Esophagus muscularis mucosa (tissue), 4 donors: ENCODE data around the gene ICE1. TPM values are rescaled to one million over a fixed set of nuclear protein-coding genes. Genes with fewer than 3 reads are reported as not detected.
"Not testable (repeated sequence)": the region's sequence is repeated elsewhere in the genome, so short reads cannot be mapped to it uniquely, and the experiment has no call there.

Experiments
- DNase-seq: peaks from one replicate; pipeline ENCODE4 v3.0.0-alpha.2; 2017; ENCODE audit errors: extremely low spot score
- H3K27ac ChIP-seq, 4 donors: fragments of 200-600 bp; sonication (generic); replicated peaks in 1 of 4; 1 replicate in 3 of 4; 2 replicates in 1 of 4; pipeline ENCODE4 v1.5.1; 2016 to 2019; ENCODE audit warnings: mild to moderate bottlenecking in 1 of 4
- H3K27me3 ChIP-seq, 4 donors: fragments of 200-600 bp; sonication (generic); one replicate each; pipeline versions ENCODE4 v1.5.1 to v1.6.0; 2016 to 2019
- H3K36me3 ChIP-seq, 4 donors: fragments of 200-600 bp; sonication (generic); one replicate each; pipeline ENCODE4 v1.5.1; 2016 to 2019
- H3K4me1 ChIP-seq, 4 donors: fragments of 200-600 bp; sonication (generic); one replicate each; pipeline ENCODE4 v1.5.1; 2016 to 2019
- H3K4me3 ChIP-seq, 4 donors: fragments of 200-600 bp; sonication (generic); 1 replicate in 2 of 4; 2 replicates in 2 of 4; pipeline ENCODE4 v1.5.1; 2016 to 2019; ENCODE audit warnings: mild to moderate bottlenecking in 4 of 4, moderate library complexity in 1 of 4
- H3K9me3 ChIP-seq, 4 donors: fragments of 200-600 bp; sonication (generic); 1 replicate in 3 of 4; 2 replicates in 1 of 4; pipeline ENCODE4 v1.5.1; 2016 to 2019
- CTCF ChIP-seq, 3 experiments: fragments of 200-600 bp in 2 of 3; fragments of 450-650 bp in 1 of 3; sonication (generic) in 2 of 3; IDR thresholded peaks; one replicate each; pipeline ENCODE4 v1.5.1; 2017 to 2019; ENCODE audit warnings: antibody characterized with exemption in 3 of 3, mild to moderate bottlenecking in 2 of 3, moderate library complexity in 1 of 3
- EP300 ChIP-seq: sonication (generic); formaldehyde crosslinking; IDR thresholded peaks from one replicate; pipeline ENCODE4 v1.6.1; 2017; ENCODE audit warnings: antibody characterized with exemption
- POLR2A ChIP-seq: fragments of 450-650 bp; IDR thresholded peaks from one replicate; pipeline ENCODE4 v1.6.1; 2017; ENCODE audit warnings: antibody characterized with exemption, moderate library complexity, mild to moderate bottlenecking, low read depth
- POLR2AphosphoS5 ChIP-seq, 2 donors: sonication (generic); formaldehyde crosslinking; IDR thresholded peaks; one replicate each; pipeline ENCODE4 v1.6.1; 2017; ENCODE audit warnings: antibody characterized with exemption in 2 of 2
- WGBS: methylation state at CpG from one replicate; pipeline ENCODE4 v1.1.5; 2018; 5-methylcytosine and 5-hydroxymethylcytosine counted together
- intact Hi-C: fragments of 100-400 bp; cut with DNase I; formaldehyde crosslinking; loops from one replicate; pipeline ENCODE4 v1.15.1; 2023
- total RNA-seq, 4 donors: library from RNA; depleted of rRNA; stranded (reverse); fragments of >200 nt; gene quantifications; one replicate each; pipeline versions ENCODE4 v1.1.0 to v1.2.1, GENCODE V29; 2016

Gene ICE1
- total RNA-seq, 4 donors from 2014 or later = 27.6 to 31.6 (median 30.1) TPM

- DNase-seq = no peak
- intact Hi-C loops = no loop called here
- 88% methylated on average over 11 of the region's 11 CpGs for WGBS
- Histone ChIP-seq H3K4me1 (no peaks in the 10 kb centered on the region), H3K9me3 (no peaks in the 10 kb centered on the region), H3K36me3 (no peaks in the 10 kb centered on the region), H3K27ac (no peak overlapping the region), H3K4me3 (no peak overlapping the region), H3K27me3 (no peaks in the 10 kb centered on the region)
- TF ChIP-seq EP300 (no peak), POLR2A (no peak), CTCF (IDR thresholded peaks at IDR 0.05) (no peak), POLR2AphosphoS5 (IDR thresholded peaks at IDR 0.05) (no peak)
These were observed 89.5 kb downstream of the ICE1 start for GRCh38 chr5:5511904-5512416.

DNA sequence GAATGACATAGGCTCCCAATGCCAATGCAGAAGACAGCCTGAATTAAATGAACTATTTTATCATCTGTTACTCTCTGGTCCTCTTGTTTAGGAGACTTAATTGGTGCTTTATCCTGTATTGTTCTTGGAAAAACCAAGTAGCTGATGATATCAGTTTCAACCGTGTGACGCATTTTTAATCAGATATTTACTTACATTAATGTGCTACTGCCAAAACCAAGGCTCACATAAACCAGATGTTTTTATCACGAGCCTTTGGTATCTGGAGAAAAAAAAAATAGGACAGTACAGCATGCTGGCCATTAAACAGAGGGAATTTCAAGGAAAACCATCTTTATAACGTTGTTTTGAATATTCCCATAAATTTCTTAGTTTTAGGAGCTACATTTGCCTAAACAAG is 90.1 kb downstream of the ICE1 start:
- 54% methylated on average over 4 of the region's 4 CpGs for WGBS
- TF ChIP-seq EP300 (no peak), POLR2A (no peak), CTCF (IDR thresholded peaks at IDR 0.05) (no peak), POLR2AphosphoS5 (IDR thresholded peaks at IDR 0.05) (no peak)
- Histone ChIP-seq H3K9me3 (no peaks in the 10 kb centered on the region), H3K36me3 (no peaks in the 10 kb centered on the region), H3K27me3 (no peaks in the 10 kb centered on the region), H3K4me3 (no peak overlapping the region), H3K4me1 (no peaks in the 10 kb centered on the region), H3K27ac (no peak overlapping the region)
- no peak for DNase-seq
- intact Hi-C loops = no loop called here

DNA sequence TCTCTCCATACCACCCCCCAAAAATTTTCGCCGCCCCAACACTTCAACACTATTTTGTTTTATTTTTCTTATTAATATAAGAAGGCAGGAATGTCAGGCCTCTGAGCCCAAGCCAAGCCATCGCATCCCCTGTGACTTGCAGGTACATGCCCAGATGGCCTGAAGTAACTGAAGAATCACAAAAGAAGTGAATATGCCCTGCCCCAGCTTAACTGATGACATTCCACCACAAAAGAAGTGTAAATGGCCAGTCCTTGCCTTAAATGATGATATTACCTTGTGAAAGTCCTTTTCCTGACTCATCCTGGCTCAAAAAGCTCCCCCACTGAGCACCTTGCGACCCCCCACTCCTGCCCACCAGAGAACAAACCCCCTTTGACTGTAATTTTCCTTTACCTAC is 98.1 kb downstream of the ICE1 start:
- H3K4me1 ChIP-seq, H3K27ac ChIP-seq, DNase-seq, H3K9me3 ChIP-seq, H3K27me3 ChIP-seq, H3K36me3 ChIP-seq, H3K4me3 ChIP-seq, intact Hi-C loops: not testable (repeated sequence)
- WGBS = 92% methylated on average over 4 of the region's 4 CpGs

DNA sequence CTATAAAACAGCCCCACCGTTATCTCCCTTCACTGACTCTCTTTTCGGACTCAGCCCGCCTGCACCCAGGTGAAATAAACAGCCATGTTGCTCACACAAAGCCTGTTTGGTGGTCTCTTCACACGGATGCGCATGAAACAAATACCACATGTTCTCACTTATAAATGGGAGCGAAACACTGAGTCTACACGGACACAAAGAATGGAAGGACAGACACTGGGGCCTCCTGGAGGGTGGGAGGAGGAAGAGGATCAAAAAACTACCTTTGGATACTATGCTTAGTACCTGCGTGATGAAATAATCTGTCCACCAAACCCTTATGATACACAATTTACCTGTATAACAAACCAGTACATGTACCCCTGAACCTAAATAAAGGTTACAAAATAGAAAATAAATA is 98.6 kb downstream of the ICE1 start:
- no peak overlapping the region for H3K4me3 ChIP-seq
- no peaks in the 10 kb centered on the region for H3K4me1 ChIP-seq
- TF ChIP-seq POLR2A = no peak
- no peak for TF ChIP-seq CTCF (IDR thresholded peaks at IDR 0.05)
- no peak for TF ChIP-seq EP300
- no peak for TF ChIP-seq POLR2AphosphoS5 (IDR thresholded peaks at IDR 0.05)
- 90% methylated on average over 8 of the region's 8 CpGs for WGBS
- DNase-seq = peak; percentile 24
- no peak overlapping the region for H3K27ac ChIP-seq
- H3K36me3 ChIP-seq = no peaks in the 10 kb centered on the region
- H3K27me3 ChIP-seq = no peaks in the 10 kb centered on the region
- no peaks in the 10 kb centered on the region for H3K9me3 ChIP-seq
- intact Hi-C loops = no loop called here

DNA sequence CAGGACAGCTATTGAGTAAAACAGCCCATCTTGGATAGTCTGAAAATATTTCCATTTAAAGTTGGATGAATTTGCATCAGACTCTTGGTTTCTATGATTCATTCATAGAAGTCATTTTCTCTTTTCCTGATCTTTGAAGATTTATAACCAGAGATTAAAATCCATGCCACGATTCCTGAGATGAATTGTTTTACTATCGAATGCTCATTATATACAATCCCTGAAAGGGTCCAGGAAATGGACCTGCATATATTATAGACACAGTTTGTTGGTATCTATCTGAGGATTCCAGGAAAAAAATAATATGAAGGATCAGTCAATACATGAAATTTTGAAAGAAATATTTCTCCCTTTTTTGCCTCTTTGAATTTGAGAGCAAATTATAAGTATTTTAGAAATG is 99.0 kb downstream of the ICE1 start:
- intact Hi-C loops = no loop called here

More for the DNA sequence above, 99.0 kb downstream of the ICE1 start:
- 83% methylated on average over 2 of the region's 2 CpGs for WGBS
- Histone ChIP-seq H3K27ac (no peak overlapping the region), H3K36me3 (no peaks in the 10 kb centered on the region), H3K9me3 (no peaks in the 10 kb centered on the region), H3K4me3 (no peak overlapping the region), H3K27me3 (no peaks in the 10 kb centered on the region), H3K4me1 (no peaks in the 10 kb centered on the region)
- no peak for TF ChIP-seq POLR2AphosphoS5 (IDR thresholded peaks at IDR 0.05)
- no peak for TF ChIP-seq EP300
- no peak for TF ChIP-seq POLR2A
- TF ChIP-seq CTCF (IDR thresholded peaks at IDR 0.05) = no peak
- no peak for DNase-seq
